Effector memory CD4-positive, alpha-beta T cell (primary cell): ENCODE data around the gene EPS8L2.

ENCODE experiments used
- DNase-seq, 3 donors: peaks; one replicate each; pipeline ENCODE4 v3.0.0-alpha.2; 2020
- H3K27ac ChIP-seq: 2 replicates; pipeline ENCODE4 v1.7.0; 2013; ENCODE audit warnings: mild to moderate bottlenecking, low read length, moderate library complexity; ENCODE audit not compliant: insufficient read depth, poor library complexity, severe bottlenecking
- H3K27me3 ChIP-seq: replicated peaks from 2 replicates; pipeline ENCODE4 v1.7.0; 2013; ENCODE audit warnings: mild to moderate bottlenecking, low read length; ENCODE audit not compliant: insufficient read depth, control insufficient read depth, poor library complexity, severe bottlenecking
- H3K36me3 ChIP-seq: 2 replicates; pipeline ENCODE4 v1.7.0; 2013; ENCODE audit warnings: mild to moderate bottlenecking, low read length, moderate library complexity; ENCODE audit not compliant: control insufficient read depth, insufficient read depth
- H3K4me1 ChIP-seq: 2 replicates; pipeline ENCODE4 v1.7.0; 2013; ENCODE audit warnings: low read length, mild to moderate bottlenecking; ENCODE audit not compliant: control insufficient read depth, insufficient read depth, poor library complexity, severe bottlenecking
- H3K4me3 ChIP-seq: 2 replicates; pipeline ENCODE4 v1.7.0; 2013; ENCODE audit warnings: low read length, low read depth, mild to moderate bottlenecking; ENCODE audit not compliant: insufficient read depth, poor library complexity, severe bottlenecking
- H3K9me3 ChIP-seq: 2 replicates; pipeline ENCODE4 v1.7.0; 2013; ENCODE audit warnings: mild to moderate bottlenecking, low read length, moderate library complexity; ENCODE audit not compliant: control insufficient read depth

Gene EPS8L2

DNA sequence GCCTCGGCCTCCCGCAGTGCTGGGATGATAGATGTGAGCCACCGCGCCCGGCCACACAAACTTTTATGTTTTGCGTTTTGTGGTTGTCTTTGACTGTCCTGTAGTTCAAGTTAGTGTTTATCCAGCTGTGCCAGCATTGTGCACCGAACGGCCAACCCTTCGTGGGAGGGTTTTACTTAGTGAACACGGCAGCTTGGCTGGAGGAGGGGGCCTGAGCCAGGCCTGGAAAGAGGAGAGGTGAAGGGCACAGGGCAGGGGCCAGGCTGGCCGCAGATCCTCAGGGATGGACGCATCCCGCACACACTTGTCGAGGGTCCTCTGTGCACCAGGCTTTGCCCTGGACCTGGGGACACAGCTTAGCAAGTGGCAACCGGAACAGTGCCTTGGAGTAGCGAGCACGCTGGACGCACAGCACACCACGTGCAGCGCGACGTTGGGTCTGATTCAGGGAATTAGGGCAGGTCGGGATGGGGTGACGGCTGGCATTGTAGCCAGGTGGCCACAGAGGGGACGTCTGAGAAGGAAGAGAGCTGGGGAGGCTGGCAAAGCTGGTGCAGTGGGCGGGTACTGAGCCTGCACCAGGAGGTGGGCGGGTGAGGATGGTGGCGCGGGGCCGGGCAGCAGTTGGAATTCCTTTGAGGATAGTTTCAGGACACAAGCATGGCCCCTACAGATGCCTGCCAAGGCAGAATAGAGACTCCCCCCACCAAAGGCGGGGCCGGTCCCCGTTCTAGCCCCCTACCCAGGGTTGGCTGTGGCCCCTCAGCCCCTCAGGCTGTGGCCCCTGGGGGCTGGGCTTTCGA is 13.4 kb downstream of the EPS8L2 start:
- H3K27me3 ChIP-seq = peaks cover 10% of the 10 kb centered on the region
- H3K4me3 ChIP-seq = no peak overlapping the region
- H3K4me1 ChIP-seq = peaks cover 21% of the 10 kb centered on the region
- DNase-seq = no peak
- no peaks in the 10 kb centered on the region for H3K36me3 ChIP-seq
- H3K27ac ChIP-seq = no peak overlapping the region
- no peaks in the 10 kb centered on the region for H3K9me3 ChIP-seq

DNA sequence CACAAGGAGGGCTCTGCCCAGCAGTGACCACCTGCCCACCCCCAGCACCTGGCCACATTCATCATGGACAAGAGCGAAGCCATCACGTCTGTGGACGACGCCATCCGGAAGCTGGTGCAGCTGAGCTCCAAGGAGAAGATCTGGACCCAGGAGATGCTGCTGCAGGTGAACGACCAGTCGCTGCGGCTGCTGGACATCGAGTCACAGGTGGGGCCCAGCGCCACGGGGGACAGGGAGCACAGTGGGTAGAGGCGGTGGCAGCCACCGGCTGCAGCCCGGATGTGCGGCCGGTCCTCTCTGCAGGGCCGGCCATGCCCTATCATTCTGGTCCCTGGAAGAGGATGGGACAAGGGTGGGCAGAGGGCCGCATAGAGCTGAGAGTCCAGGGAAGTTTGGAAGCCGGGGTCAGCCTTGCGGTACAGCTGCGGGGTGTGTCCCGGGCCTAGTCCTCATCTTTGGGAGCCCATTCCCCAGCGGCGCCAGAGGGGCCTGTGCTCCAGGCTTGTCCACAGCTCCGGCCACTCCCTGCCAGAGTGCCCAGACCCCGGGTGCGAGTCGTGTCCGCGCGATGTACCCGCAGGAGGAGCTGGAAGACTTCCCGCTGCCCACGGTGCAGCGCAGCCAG is 14.1 kb downstream of the EPS8L2 start:
- H3K27ac ChIP-seq = no peak overlapping the region
- peaks cover 21% of the 10 kb centered on the region for H3K4me1 ChIP-seq
- no peaks in the 10 kb centered on the region for H3K9me3 ChIP-seq
- peaks cover 10% of the 10 kb centered on the region for H3K27me3 ChIP-seq
- H3K4me3 ChIP-seq = peak overlapping the region; percentile 17
- DNase-seq = no peak
- H3K36me3 ChIP-seq = no peaks in the 10 kb centered on the region

DNA sequence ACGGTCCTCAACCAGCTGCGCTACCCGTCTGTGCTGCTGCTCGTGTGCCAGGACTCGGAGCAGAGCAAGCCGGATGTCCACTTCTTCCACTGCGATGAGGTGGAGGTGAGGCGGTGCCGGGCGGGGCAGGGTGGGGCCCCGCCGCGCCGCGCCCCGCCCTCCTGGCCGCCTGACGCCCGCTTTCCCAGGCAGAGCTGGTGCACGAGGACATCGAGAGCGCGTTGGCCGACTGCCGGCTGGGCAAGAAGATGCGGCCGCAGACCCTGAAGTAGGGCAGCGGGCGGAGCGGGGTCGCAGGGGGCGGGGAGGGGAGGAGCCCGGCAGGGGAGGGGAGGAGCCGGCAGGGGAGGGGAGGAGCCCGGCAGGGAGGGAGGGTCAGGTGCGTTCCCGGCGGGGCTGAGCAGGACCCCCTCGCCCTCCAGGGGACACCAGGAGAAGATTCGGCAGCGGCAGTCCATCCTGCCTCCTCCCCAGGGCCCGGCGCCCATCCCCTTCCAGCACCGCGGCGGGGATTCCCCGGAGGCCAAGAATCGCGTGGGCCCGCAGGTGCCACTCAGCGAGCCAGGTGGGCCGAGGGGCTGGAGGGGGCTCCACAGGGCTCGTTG is 14.7 kb downstream of the EPS8L2 start:
- Histone ChIP-seq H3K36me3 (no peaks in the 10 kb centered on the region), H3K27ac (no peak overlapping the region), H3K4me1 (peaks cover 26% of the 10 kb centered on the region), H3K27me3 (peaks cover 10% of the 10 kb centered on the region), H3K4me3 (peak overlapping the region; percentile 37), H3K9me3 (no peaks in the 10 kb centered on the region)
- peak; percentile 17 to 58 (median 37) for DNase-seq

DNA sequence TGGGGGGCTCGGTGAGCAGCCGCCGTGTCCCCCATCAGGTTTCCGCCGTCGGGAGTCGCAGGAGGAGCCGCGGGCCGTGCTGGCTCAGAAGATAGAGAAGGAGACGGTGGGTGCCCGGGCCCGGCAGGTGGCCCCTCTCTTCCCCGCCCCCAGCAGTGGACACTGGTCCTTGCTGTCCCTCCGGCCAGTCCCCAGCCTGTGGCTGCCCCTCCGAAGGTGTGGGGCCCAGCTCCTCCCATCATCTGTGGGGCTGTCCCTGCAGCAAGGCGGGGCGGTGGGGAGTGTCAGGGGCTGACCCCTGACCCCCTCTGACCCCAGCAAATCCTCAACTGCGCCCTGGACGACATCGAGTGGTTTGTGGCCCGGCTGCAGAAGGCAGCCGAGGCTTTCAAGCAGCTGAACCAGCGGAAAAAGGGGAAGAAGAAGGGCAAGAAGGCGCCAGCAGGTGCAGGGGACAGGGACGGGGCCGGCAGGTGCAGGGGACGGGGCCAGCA is 15.3 kb downstream of the EPS8L2 start:
- Histone ChIP-seq H3K36me3 (no peaks in the 10 kb centered on the region), H3K27ac (no peak overlapping the region), H3K4me3 (peak overlapping the region; percentile 37), H3K9me3 (no peaks in the 10 kb centered on the region), H3K27me3 (peaks cover 10% of the 10 kb centered on the region), H3K4me1 (peaks cover 30% of the 10 kb centered on the region)
- no peak for DNase-seq

DNA sequence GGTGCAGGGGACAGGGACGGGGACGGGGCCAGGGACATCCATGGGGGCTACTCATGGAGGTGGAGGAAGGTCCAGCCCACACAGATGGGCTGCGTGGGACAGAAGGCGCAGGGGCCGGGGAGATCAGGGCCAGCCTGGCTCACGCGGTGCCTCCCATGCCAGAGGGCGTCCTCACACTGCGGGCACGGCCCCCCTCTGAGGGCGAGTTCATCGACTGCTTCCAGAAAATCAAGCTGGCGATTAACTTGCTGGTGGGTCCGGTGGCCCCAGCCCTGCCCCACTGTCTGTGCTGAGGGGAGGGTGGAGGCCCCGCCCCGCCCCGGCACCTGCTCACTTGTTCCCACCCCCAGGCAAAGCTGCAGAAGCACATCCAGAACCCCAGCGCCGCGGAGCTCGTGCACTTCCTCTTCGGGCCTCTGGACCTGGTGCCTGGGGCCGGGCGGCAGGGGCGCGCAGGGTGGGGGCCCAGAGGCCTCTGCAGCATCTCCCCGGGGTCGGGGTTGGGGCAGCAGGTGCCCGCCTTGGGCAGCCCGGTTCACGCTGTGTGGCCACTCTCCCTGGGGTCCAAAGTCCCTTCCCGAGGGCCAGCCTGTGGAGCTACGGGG is 15.8 kb downstream of the EPS8L2 start:
- H3K4me3 ChIP-seq = peak overlapping the region; percentile 35
- H3K4me1 ChIP-seq = peaks cover 35% of the 10 kb centered on the region
- H3K36me3 ChIP-seq = no peaks in the 10 kb centered on the region
- H3K27ac ChIP-seq = no peak overlapping the region
- peaks cover 10% of the 10 kb centered on the region for H3K27me3 ChIP-seq
- H3K9me3 ChIP-seq = no peaks in the 10 kb centered on the region
- peak; percentile 30 to 37 (median 33) for DNase-seq

DNA sequence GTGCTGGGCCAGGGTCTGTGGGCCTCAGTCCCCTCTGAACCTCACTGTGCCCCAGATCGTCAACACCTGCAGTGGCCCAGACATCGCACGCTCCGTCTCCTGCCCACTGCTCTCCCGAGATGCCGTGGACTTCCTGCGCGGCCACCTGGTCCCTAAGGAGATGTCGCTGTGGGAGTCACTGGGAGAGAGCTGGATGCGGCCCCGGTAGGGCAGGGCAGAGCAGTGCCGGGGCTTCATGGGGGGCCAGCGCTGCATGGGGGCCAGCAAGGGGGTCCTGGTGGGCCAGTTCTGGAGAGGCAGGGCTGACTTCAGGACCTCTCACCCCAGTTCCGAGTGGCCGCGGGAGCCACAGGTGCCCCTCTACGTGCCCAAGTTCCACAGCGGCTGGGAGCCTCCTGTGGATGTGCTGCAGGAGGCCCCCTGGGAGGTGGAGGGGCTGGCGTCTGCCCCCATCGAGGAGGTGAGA is 16.3 kb downstream of the EPS8L2 start:
- Histone ChIP-seq H3K4me3 (peak overlapping the region; percentile 35), H3K9me3 (no peaks in the 10 kb centered on the region), H3K36me3 (no peaks in the 10 kb centered on the region), H3K27ac (no peak overlapping the region), H3K27me3 (peaks cover 10% of the 10 kb centered on the region), H3K4me1 (peaks cover 41% of the 10 kb centered on the region)
- DNase-seq = no peak

DNA sequence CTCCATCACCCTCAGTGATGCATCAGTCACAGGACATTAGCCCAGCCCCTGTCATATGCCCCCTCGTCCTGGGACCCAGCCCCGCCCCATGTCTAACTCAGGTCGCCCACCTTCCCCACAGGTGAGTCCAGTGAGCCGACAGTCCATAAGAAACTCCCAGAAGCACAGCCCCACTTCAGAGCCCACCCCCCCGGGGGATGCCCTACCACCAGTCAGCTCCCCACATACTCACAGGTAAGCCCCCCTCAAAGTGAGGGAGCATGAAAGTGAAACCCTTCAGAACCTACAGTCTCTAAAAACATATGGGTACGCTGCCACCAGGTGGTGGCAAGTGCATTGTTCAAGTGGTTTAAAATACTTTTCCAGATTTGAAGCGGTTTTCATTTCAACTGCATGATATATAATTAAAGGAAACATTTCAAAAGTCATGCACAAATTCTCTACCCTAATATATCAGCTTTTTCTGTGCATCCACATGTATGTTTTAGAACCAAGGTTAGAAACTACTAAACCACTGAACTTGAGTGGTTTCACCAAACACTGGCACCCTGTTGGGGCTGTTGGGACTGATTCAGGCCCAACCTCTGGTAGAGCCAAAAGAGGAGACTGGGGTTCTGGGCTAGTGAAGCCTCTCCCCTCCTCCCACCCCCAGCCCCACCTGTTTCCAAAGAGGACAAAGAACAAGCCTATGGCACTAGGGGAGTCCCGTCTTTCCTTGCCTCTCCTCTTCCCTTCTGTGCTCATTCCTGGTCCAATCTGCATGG is 17.3 kb downstream of the EPS8L2 start:
- no peaks in the 10 kb centered on the region for H3K36me3 ChIP-seq
- no peaks in the 10 kb centered on the region for H3K9me3 ChIP-seq
- no peak overlapping the region for H3K4me3 ChIP-seq
- DNase-seq = no peak
- no peak overlapping the region for H3K27ac ChIP-seq
- peaks cover 10% of the 10 kb centered on the region for H3K27me3 ChIP-seq
- peaks cover 47% of the 10 kb centered on the region for H3K4me1 ChIP-seq

DNA sequence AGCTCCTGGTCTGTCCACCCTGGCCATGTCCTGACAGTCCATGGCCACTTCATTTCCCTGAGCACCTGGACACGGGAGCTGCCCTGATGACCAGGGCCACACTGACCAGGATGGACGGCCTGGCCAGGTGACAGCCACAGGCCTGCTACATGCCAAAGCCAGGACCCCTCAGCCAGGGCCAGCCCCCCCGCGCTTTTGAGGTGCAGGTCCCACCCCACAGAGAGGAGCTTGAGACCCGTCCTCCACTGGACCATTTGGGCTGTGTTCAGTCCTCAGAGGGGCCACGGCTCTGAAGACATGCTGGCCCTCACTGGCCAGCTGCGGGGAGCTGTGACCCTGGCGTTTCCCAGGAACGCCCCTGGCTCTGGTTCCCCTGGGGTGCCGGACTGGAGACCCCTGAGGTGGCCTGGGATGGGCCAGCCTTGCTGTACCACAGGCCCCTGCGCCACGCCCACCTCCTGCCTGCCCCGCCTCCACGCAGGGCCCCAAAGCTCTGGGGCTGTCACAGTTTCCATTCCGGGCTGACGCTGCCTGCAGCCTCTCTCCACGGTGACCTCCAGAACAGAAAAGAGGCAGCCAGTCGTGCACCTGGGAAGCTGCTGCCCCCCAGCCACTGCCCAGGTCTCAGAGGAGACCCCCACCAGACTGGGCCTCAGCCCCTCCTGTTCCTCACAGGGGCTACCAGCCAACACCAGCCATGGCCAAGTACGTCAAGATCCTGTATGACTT is 18.2 kb downstream of the EPS8L2 start:
- no peak overlapping the region for H3K4me3 ChIP-seq
- H3K4me1 ChIP-seq = peaks cover 47% of the 10 kb centered on the region
- peaks cover 10% of the 10 kb centered on the region for H3K27me3 ChIP-seq
- DNase-seq = no peak
- H3K36me3 ChIP-seq = no peaks in the 10 kb centered on the region
- no peaks in the 10 kb centered on the region for H3K9me3 ChIP-seq
- no peak overlapping the region for H3K27ac ChIP-seq
